ENCODE data around the gene AMACR.

Gene AMACR

DNA sequence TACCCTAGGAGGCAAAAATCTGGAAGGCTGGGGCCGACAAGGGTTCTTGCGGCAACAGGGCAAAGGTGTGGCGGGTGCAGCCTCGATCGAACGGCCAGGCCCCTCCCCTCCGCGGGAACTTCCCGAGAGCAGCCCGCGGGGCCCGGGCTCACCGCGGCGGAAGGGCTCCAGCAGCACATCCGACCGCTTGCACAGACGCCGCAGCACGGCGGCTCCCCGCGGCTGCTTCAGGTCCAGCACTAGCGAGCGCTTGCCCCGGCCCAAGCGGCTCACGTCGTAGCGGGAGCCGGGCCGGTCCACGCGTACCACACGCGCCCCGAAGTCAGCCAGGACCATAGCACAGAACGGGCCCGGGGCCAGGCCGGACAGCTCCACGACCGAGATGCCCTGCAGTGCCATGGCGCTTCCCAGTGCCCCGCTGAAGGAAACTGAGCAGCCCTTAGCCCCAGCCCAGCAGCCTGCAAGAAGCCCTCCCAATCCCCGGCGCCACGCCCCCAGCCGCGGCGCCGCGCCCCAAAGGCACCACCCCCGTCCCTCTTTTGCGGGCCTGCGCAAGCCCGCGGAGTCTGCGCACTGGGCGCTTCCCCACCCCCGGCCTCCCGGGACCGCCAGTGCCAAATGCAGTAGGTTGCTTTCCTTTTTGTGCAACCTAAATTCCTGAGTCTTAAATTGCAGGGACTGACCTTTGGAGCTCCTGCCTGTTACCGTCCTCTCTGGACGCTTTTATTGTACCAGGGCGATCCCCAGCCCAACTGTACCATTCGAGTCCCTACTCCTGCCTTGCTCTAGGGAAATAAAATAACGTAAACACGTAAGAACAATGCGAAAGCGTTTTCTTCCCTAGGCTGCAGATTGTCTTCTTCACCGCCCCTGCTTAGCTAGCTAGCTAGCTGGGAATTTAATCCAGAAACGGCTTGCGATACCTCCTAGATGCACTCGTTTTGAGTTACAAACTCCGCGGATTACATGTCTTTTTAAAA lies at the start of gene AMACR:
Gene AMACR, minus strand, starts transcription at position 430 of the 980 bp plus-strand sequence. Its CDS starts 31 bp downstream, at position 399.
- peak; percentile 70 to 81 for DNase-seq (ENCODE audit: low read depth in 2 of 2, low spot score in 1 of 2)

DNA sequence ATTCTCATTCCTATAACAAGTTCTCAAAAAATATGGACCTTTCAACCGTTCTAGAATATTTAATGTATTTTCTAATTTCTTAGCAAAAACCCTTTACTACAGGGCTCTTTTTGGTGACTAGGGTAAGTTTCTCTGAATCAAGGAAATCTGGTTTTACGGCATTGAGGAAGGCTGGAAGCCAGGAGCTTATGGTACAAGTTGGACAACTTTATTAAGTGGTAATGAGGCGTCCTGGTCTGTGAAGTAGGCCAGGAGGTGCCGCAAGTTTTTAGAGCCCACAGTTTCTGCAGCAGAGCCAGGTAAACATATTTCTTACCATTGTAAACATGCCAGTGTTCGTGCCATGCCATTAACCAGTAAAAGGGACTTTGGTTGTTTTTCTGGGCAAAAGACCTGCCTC lies 49.7 kb upstream of the AMACR start:
- DNase-seq (ENCODE audit: low read depth in 2 of 2, low spot score in 1 of 2), result no peak

GRCh38 chr5:34057118-34057517 lies 49.3 kb upstream of the AMACR start:
- DNase-seq (ENCODE audit: low read depth in 2 of 2, low spot score in 1 of 2), result no peak

DNA sequence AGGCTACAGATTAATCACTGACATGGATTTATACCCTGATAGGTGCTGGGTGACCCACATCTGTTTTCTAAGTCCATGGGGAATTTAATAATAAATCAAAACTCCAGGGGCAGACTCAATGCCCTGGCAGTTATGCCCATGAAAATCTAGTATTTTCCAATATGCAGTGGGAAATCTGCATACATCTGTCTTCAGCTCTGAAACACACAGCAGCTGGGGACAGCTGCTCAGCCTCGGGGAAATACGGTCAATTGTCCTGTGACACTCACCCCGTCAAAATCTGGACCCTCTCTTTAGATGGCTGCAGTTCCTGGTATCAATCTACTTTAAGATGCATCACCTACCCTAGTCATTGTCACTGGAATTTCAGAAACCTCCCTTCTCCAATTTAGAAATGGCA lies 47.8 kb upstream of the AMACR start:
- no peak for DNase-seq (ENCODE audit: low read depth in 2 of 2, low spot score in 1 of 2)

- DNase-seq (ENCODE audit: low read depth in 2 of 2, low spot score in 1 of 2), result no peak
These were observed 46.5 kb upstream of the AMACR start for GRCh38 chr5:34054400-34054729.

- DNase-seq (ENCODE audit: low read depth in 2 of 2, low spot score in 1 of 2), result no peak
These were observed 45.9 kb upstream of the AMACR start for GRCh38 chr5:34053571-34054399.

DNA sequence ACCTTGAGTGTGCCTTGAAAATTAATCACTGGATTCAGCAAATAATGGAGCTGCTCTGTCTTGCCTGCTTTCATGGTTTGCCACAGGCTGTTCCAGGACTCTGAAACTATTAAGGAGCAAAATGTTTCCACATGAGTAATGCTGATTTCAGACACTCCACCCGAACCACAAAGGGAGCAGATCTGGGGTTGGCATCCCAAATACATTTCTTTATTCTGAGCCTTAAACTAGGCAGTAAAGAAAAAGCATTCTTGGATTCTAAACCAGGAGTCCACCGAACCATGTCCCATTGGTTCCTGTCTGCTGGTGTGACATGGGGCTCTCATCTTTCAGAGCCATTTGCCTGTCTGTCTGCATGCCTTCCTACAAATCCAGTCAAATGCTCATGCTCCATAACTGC lies 45.3 kb upstream of the AMACR start:
- DNase-seq (ENCODE audit: low read depth in 2 of 2, low spot score in 1 of 2), result no peak

- no peak for DNase-seq (ENCODE audit: low read depth in 2 of 2, low spot score in 1 of 2)
These were observed 43.6 kb upstream of the AMACR start for GRCh38 chr5:34051374-34051980.

DNA sequence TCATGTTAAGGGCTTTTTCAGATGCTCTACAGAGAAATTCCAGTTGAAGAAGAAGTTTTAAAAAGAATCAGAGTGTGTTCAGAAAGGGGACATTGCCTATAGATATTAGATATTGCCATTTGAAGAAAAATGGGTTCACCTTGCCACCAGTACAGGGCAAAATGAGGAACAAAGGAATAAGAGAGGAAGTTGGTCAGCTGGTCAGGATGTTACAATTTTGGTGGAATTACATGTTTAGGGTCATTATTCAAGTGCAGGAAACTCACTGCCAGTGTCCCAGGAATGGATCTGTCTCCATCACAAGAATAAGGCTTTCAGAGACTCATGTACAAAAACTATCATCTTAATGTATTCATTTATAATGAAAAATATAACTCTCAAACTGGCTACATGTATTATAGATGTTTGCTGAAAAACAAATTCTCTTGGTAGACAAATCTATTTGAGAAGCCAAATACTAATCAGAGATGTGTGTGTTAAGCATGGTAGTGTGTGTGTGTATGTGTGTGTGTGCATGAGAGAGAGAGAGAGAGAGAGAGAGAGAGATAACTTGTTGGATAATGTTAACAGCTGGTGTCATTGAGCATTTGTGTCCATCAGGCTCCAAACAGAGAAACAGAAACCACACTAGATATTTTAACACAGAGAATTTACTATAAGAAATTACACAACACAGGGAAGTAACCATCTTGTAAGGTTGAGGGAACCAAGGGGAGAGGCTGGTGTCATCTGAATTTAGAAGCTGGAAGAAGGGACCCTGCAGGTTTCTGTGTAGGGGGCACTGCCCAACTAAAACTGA lies 40.1 kb upstream of the AMACR start:
- DNase-seq (ENCODE audit: low read depth in 2 of 2, low spot score in 1 of 2), result no peak

GRCh38 chr5:34047143-34047542 lies 39.3 kb upstream of the AMACR start:
- no peak for DNase-seq (ENCODE audit: low read depth in 2 of 2, low spot score in 1 of 2)

GRCh38 chr5:34045996-34046395 lies 38.1 kb upstream of the AMACR start:
- DNase-seq (ENCODE audit: low read depth in 2 of 2, low spot score in 1 of 2), result no peak

- no peak for DNase-seq (ENCODE audit: low read depth in 2 of 2, low spot score in 1 of 2)
These were observed 37.2 kb upstream of the AMACR start for GRCh38 chr5:34045023-34045422.

DNA sequence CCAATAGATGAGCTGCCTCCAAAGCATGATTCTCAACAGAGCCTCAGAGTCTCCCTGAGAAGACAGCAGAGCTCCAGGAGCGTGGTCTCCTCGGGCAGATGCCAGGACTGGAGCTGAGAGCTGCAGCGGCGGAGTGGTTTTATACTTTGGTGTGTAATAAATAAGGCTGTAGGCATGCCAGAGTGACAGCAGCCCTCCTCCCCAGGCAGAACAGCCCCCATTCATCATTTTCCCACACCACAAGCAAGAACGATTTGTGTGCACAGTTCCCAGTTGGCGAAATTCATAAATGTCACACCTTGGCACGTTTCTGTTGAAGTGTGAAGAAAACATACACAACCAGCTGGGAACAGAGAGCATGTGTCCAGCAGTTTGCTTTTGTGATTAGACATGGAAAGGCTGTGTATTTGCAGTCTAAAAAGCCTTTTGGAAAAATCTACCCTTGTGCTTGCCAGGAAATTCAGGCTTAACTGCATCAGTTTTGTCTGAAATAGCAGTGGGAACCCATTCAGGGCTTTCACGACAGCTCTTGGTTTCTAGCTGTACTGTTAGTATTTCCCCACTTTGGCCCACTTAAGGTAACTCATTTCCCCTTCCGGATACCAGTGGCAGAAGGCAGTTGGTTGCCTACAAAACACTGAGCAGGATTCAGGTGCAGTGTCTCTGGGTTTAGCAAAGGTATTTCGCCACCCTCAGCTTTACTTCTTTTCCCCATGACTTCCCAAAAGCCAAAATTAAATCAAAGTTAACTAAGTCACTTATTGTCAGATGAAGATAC lies 35.4 kb upstream of the AMACR start, which contains the start of gene C1QTNF3:
Gene C1QTNF3, minus strand, starts transcription at position 115 of the 778 bp plus-strand sequence. Its CDS starts 88 bp downstream, at position 27.
- DNase-seq (ENCODE audit: low read depth in 2 of 2, low spot score in 1 of 2), result no peak

DNA sequence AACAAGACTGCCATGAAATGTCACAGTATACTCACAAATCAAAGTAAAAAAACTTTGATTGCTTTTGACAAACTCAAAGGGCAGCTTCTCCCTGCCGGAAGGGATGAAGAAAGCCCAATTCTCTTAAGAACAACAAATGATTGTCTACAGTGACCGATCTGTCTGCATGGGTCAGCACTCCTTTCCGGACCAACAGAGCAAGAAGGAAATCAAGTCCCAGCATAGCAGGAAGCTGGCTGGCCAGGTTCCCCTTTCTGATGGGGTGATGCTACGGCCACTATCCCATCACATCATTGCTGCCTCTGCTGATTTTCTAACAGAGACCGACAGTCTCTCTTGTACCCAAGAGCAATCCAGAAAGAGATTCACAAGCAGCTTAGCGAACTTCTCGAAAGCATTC lies 34.5 kb upstream of the AMACR start:
- no peak for DNase-seq (ENCODE audit: low read depth in 2 of 2, low spot score in 1 of 2)

- DNase-seq (ENCODE audit: low read depth in 2 of 2, low spot score in 1 of 2), result no peak
These were observed 33.6 kb upstream of the AMACR start for GRCh38 chr5:34041247-34041972.

GRCh38 chr5:34040472-34040871 lies 32.6 kb upstream of the AMACR start:
- no peak for DNase-seq (ENCODE audit: low read depth in 2 of 2, low spot score in 1 of 2)

DNA sequence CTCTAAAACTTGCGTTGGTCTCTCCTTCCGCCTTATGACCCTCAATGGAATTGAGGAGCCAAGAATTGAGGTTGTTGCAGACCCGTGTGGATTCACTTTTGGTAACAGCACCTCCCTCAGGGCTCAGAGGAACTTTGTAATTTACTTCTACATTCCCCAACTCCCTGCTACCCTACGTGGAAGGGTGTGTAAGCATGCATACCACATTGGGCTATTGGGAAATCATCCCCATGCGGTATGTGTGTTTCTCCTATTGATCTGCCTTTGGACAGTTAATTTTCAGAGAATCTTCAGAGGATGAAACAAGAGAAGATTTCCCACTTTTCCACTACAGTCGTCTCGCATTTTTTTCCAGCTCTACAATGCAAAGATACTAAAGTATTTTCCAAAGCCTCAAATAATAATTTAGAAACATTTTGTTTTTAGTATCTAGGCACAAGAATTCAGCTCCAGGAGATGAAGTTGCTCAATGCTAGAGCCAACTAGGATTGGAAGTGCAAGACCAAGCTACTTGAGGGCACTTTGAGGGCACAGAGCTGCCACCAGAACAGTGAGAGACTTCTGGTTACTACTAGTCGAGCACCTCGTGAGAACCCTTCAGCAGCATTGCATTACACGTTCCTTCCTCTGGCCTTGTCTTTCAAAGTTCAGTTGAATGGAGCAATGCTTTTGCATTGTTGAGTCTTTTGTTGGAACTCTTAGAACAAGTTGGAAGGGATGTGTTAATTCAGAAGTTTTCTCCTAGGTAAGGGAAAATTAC lies 31.7 kb upstream of the AMACR start:
- DNase-seq (ENCODE audit: low read depth in 2 of 2, low spot score in 1 of 2), result no peak

DNA sequence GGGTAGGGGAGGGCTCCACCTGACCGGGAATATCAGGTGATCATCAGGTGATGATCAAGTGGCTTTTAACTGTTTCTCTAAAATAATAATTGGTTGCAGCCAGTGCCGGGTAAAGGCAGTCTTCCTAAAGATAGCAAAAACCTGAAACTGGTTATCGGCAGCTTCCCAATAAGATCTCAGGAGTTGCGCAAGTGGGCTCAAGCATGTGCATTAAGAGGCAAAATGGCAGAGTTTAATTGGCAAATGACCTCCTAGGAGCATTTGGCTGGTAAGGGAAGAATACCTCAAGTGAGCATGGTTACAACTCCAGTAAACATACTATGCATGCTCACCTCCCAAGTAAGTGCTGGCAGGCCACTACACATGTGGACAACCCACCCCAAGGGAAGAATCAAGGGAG lies 31.0 kb upstream of the AMACR start:
- DNase-seq (ENCODE audit: low read depth in 2 of 2, low spot score in 1 of 2), result no peak

DNA sequence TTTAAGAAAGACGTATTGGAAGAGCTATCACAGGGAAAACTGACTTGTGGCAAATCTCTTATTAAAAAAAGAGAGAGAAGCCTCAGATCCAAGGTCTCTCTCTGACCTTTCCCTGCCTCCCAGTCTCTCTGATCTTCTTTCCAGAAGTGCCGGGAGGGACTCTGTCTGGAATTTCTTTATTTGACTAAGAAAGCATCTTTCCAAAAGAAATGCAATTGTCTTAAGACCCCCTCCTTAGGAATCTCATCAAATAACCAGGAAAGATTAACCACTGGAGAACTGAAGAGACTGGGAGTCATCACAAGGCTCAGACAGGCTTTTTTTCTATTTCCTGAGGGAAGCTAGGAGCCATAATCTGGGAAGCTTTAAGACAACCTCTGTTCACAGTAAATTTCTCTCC lies 30.5 kb upstream of the AMACR start:
- DNase-seq (ENCODE audit: low read depth in 2 of 2, low spot score in 1 of 2), result no peak
